ENCODE results near the gene CHRNB1. TPM values are rescaled to one million over a fixed set of nuclear protein-coding genes. Genes with fewer than 3 reads are reported as not detected.
"Not testable (repeated sequence)": the region's sequence is repeated elsewhere in the genome, so short reads cannot be mapped to it uniquely, and the experiment has no call there.

CHRNB1 gene
- polyA plus RNA-seq, 10 donors = 51.8 to 85.8 (median 71.8) TPM

DNA sequence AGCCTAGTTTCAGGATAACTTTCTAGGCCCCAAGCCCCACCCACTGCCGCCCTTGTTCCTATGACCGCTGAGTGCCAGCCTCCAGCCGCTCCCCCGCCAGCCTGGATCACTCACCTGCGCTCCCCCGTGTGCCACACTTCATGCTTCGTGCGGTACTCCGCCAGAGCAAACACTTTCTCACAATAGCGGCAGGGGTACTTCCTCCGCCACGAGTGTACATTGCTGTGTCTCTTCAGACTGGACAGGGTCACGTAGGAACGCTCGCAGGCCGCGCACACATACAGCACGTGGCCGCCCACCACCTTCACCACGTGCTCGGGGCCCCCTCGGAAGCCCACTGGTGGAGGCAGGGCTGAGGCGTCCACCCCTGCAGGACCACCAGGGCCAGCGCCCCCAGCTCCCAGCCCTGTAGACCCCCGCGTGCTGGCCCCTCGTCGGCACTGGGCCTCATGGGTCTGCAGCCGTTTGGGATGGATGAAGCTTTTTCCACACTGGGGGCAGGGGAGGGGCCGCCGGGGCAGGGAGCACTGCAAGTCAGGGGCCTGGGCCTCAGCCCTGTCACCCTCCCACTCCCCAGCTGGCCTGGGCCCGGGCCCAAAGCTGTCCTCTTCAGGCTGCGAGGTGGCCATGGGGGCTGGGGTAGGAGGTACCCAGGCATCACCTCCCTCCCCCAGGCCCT is 20.9 kb downstream of the CHRNB1 start:
- DNase-seq = no peak

DNA sequence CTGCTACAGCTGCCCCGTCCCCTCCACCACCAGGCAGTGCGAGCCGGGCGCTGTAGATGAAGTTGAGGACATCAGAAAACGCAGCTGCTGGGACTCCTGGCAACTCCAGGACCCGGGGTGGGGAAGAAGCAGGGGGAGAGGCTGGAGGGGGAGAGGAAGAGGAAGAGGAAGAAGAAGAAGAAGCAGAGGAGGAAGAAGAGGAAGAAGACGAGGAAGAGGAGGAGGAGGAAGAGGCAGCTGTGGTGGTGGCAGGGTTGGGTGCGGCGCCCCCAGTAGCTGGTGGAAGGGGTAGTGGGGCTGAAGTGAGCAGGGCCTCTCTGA is 21.4 kb downstream of the CHRNB1 start:
- no peak for DNase-seq

DNA sequence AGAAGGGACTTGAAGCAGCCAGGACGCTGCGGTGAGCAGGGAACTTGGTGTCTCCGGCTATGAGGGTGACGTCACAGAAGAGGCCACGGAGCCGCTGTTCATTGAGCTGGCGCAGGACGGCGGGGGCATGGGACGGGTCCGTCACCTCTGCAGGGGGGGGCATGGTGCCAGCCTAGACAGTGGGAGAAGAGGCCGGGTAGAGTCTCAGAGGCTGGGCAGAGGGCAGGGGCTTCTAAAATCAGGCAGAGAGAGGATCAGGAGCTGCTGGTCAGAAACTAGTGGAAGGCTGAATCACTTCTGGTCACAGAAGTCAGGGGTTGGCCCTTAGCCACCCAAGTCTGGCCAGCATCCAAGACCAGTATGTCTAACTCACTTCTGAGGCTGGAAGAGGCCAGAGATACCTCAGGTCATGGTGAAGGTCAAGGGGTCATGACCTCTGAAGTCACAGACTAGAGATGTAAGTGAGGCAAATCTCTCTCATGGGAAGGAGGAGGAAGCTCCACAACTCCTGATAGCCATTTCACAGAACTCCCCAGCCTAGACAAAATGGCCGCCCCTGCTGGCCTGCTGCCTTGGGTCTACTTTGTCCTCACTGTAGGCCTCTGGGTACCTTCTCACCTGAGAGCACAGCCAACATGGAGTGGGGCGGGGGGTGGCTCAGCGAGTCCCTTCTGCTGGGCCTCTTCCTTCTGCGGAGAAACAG is 21.9 kb downstream of the CHRNB1 start:
- DNase-seq = peak in 1 of 3 donors; percentile 60

DNA sequence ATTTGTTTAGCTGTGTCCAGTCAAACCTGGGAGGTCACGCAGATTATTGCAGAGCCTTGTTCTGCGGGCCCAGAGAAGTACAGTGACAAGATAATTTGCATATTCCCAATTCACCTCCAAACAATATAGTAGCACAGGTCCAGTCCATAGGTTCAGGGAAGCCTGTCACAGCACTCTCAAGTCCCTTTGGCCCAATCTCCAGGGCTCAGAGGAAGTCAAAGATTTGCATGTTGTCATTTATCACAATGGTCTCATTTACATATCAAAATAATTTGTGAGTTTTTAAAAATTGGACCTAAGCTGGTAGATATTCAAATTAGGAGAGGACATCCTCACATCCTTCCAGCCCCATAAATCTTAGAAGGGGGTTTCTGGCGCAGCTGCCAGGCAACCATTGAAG is 22.6 kb downstream of the CHRNB1 start:
- no peak for DNase-seq

DNA sequence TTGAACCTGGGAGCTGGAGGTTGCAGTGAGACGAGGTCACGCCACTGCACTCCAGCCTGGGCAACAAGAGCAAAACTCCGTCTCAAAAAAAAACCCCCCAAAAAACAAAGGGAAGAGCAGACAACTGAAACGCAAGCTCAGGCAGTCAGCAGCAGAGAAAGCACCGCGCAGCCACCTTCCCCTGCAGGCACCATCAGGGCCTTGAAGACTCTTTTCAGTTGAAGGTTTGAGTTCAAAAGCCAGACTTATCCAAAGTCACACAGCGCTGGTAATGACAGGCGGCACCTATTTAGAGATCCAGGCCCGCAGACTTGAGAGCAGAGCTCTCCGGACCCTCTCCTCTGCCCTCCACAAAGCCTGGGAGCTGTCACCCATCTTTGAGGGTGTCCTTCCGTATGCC is 23.4 kb downstream of the CHRNB1 start:
- no peak for DNase-seq

DNA sequence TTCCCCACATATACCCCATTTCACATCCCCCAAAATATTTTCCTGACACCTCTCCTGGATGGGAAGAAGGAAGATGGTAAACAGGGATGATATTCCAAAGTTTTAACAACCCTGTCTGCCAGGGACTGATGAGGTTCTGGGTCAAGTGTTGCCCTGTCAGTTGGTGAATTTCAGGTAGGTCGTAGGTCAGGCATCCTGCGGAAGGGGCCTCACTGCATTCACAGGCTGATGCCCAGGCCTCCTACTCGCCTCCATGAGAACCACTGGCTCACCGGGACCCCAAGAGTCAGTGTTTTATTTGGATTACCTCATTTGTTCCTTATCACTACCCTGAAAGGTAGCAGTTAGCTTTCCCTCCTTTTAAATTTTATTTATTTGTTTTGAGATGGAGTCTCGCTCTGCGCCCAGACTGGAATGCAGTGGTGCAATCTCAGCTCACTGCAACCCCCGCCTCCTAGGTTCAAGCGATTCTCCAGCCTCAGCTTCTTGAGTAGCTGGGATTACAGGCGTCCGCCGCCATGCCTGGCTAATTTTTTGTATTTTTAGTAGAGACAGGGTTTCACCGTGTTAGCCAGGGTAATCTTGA is 24.0 kb downstream of the CHRNB1 start:
- DNase-seq = no peak

DNA sequence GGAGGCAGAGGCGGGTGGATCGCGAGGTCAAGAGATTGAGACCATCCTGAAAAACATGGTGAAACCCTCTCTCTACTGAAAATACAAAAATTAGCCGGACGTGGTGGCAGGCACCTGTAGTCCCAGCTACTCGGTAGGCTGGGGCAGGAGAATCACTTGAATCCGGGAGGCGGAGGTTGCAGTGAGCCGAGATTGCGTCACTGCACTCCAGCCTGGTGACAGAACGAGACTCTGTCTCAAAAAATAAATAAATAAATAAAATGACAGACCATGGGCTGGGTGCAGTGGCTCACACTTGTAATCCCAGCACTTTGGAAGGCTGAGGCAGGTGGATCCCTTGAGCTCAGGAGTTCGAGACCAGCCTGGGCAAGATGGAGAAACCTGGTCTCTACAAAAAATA is 25.0 kb downstream of the CHRNB1 start:
- DNase-seq = not testable (repeated sequence)

DNA sequence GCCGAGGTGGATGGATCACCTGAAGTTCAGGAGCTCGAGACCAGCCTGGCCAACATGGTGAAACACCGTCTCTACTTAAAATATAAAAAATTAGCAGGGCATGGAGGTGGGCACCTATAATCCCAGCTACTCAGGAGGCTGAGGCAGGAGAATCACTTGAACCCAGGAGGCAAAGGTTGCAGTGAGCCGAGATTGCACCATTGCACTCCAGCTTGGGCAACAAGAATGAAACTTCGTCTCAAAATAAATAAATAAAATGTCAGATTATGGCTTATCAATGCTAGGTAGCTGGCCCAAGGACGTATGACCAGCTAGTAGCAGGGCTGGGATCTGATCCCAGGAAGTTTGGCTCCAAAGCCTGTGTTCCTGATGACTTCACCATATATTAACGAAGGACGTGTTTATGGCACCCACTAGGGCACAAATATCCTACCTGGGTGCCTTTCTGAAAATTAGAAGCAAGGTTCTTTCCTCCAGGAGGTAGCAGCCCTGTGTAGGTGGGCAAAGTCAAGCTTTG is 25.7 kb downstream of the CHRNB1 start:
- DNase-seq = not testable (repeated sequence)

DNA sequence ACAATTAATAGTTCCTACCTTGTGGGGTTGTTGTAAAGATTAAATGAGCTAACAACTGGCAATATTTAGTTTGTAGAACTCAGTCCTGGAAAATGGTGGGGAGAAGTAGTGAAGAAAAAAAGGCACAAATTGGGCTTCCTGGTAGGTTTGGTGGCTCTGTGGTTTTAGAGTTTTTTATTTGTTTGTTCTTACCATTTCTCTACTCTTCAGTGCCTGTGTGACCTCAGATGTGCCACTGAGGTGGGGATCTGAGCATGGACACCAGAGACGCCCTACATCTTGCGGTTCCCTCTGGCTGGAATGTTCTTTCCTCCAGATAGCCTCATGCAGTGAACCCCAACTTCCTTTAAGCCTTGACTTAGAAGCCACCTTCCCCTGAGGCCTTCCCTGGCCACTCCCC is 26.9 kb downstream of the CHRNB1 start:
- DNase-seq = no peak

DNA sequence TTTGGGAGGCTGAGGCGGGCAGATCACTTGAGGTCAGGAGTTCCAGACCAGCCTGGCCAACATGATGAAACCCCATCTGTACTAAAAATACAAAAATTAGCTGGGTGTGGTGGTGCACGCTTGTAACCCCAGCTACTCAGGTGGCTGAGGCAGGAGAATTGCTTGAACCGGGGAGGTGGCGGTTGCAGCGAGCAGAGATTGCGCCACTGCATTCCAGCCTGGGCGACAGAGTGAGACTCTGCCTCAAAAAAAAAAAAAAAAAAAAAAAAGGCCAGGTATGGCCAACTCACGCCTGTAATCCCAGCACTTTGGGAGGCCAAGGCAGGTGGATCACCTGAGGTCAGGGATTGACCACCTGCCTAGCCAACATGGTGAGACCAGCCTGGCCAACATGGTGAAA is 29.9 kb downstream of the CHRNB1 start:
- DNase-seq = not testable (repeated sequence)

DNA sequence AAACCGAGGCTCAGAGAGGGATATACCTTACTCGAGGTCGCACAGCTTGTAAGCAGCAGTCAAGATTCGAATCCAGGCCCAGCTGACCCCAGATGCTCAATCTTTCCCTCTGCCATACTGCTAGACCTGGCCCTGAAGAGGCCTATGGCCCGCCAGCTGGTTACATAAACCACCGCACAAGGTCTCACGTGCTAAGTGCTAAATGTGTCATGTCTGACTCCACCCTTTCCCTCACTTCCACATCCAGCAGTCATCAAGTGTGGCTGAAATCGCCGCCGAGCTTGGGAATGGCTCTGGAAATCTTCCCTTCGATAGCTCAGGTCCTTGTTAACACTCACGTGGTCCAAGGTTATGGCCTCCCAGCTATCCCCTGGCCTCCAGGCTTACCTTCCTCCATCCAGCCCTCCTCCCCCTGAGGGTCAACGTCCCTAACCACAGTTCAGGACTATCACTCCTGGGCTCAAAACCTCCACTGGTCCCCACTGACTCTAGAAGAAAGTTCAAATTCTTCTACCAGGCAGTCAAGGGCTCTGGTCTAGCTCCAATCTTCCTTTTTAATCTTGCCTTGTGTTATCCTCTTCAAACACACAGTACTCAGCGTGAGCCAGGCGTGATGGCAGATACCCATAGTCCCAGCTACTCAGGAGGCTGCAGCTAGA is 31.0 kb downstream of the CHRNB1 start:
- peak in 1 of 3 donors; percentile 49 for DNase-seq

DNA sequence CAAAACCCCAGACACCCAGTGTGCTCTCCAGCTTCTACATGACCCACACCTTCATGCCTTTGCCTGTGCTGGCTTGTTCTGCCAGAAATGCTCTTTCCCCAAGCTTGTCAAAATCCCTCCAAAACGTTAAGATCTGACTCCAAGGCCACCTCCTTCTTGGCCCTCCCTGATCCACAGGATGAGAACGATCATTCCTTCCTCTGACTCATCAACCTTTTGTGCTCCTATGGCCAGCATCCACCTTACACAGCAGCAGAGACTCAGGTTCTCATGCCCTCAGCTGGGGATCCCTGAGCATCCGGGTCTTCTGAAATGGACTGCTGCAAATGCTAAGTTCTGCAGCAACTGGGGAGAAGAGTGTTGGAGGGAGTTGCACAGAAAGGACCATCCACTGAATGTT is 31.6 kb downstream of the CHRNB1 start:
- no peak for DNase-seq

DNA sequence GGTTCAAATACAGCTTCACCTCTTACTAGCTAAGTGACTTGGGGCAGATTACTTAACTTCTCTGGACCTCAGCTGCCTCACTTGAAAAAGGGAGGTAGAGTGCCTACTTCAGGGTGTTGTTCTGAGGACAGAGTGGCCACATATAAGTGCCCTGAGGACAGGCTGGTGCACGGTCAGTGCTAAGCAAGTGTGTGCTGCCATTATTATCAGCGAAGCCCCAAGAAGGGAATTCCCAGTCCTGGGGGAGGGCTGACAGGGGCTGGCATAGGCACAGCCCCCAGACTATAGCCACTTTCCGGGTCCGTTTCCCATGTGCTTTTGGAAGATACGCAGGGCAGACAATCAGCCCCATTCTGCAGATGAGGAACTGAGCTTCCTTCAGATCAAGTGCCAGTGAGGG is 32.1 kb downstream of the CHRNB1 start:
- no peak for DNase-seq

DNA sequence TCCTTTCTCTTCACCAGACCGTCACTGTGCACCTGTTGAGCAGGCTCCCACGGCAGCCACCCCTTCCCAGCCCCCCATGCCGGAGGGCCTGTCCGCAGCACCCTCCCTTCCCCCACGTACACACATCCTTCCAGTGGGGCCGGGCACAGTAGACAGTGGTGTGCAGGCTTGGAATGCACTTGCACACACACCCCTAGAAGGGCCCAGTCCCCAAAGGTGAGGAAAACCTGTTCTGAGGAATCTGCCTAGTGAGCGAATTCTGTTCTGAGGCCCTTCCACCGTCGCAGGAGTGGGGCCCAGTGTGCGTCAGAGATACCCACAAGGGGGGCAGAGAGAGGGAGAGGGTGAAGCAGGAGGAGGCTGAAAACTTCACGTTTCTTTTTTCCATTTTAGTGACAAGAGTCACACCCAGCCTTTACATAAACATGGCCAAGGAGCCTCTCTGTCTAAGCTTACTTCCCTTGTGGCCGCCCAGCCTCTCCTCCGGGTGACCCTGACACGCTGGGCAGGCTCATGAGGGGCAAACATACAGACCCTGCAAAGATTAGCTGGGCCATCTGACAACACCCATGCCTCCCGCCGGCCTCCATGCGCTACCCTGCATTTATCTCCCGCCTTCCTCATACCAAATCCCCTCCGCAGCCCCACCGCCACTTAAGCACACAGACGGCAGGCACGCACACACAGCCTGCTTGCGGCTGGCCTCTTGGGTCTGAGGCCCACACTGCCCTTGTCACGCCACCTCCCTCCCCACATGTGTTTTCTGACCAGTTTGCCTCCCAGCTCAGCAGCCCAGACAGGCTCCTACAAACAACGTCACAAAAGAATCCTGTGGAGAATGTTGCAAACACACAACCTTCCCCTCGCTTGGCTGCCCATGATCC is 32.8 kb downstream of the CHRNB1 start:
- peak in 1 of 3 donors; percentile 72 for DNase-seq

DNA sequence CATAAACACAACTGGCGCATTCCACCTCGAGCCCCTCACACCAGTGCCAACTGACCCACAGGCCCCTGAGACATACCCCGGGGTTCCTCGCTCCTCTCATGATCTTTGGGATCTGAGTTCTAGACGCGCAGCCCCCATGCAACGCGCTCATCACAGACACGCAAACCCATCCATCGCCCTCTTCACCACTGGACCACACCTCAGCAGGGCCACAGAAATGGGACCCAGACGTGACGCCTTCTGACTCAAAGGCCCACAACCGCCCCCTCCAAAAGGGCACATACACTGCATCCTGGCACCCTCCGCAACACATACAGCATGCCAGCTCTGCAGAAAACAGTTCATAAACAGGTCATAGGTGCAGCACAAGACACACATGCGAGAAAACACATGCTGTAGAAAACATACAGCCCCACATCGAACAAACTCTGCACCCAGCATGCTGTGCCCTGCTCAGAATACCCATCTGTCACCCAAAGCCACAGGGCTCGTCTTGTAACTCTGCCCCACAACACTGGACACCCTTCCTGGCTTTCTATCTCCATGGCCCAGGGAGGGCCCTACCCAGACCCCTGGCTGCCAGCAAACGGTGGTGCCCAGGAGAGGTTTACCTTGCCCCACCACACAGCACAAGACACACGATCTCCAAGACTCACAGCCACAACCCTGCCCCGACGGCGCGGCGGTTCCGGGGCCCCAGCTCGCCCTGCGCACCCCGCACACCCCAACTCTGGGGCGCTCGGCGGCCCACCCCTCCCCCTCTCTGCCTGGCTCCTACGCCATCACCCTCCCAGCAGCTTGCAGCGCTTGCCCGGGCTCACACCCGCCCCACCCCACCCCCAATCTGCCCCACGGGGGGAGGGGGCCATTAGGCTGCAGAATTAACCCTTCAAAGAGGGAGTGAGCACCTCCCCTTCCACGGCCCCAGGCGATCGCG is 33.7 kb downstream of the CHRNB1 start:
- peak in 2 of 3 donors; percentile 56 to 62 for DNase-seq

DNA sequence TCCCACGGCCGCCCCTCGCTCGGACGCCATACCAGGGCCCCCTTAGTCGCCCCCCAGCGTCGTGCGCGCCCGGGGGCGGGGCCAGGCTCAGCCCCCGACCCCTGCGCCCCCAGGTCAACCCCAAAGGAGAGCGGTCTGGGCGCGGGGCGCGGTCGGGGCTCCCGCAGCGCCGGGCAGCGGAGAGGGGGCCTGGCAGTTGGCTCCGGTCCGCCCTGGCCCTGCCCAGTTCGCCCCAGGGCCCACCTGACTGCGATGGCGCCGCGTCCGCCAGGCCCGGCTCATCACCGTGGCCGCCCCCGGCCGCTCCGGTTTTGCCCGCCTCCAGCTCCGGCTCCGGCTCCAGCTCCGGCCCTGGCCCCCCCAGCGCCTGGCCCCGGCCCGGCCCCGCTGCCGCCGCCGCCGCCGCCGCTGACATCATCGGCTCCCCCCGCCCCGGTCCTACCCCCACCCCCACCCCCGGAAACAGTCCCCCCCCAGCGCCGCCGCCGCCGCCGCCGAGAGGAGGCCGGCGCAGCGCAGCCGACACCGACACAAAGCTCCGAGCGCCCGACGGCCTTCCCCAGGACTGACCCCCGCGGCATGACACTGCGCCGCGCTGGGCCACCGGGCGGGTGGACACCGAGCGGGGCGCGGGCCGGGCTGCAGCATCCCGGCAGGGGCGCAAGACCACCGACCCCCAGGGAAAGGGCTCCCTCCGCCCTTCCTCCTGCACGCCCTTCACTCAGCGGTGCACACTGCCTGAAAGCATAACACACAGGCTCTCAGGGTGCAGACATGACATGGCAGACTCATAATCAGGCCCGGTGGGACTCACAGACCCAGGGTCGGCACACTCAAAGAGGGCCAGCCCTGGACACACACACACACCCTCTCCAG is 34.6 kb downstream of the CHRNB1 start, which contains the start of gene ZBTB4:
Gene ZBTB4 (minus strand): TSS at position 419 of the 876 bp plus-strand sequence. CDS start 12,830 bp downstream, outside the sequence.
- DNase-seq = peak in 2 of 3 donors; percentile 51 to 83

DNA sequence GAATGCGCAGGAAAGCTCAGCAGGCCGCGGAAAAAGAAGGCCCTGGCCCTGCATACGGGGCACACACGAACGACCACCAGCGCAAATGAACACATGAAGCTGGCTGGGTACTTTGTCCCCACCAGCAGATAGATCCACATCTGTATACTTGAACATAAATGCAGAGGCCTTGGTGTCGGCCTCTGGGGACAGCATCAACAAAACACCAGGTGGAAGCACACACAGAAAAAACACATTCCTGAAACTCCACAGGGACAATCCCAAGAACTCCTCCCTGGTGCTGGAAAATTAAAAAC is 35.2 kb downstream of the CHRNB1 start:
- no peak for DNase-seq

DNA sequence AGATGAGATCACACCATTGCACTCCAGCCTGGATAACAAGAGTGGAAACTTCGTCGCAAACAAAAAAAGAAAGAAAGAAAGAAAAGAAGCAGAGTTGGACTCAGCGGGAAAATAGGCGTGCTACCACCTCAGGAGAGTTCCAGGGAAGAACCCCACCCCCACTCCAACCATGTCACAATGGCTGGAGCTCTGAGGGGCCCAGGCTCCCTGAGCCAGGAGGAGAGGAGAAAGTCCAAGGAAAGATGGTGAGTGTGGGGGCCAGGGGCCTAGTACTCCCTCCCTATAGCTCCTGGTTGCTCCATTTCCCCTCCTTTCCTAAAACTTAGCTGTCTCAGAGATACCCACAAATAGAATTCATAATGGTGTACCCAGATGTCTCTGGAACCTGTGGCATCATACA is 36.4 kb downstream of the CHRNB1 start, which contains the start of gene SLC35G6:
Gene SLC35G6 (plus strand): TSS at position 172 of the 400 bp plus-strand sequence. CDS start 71 bp downstream, at position 243.
- not testable (repeated sequence) for DNase-seq
